Measurements from ENCODE around the gene INAVA.

INAVA gene

DNA sequence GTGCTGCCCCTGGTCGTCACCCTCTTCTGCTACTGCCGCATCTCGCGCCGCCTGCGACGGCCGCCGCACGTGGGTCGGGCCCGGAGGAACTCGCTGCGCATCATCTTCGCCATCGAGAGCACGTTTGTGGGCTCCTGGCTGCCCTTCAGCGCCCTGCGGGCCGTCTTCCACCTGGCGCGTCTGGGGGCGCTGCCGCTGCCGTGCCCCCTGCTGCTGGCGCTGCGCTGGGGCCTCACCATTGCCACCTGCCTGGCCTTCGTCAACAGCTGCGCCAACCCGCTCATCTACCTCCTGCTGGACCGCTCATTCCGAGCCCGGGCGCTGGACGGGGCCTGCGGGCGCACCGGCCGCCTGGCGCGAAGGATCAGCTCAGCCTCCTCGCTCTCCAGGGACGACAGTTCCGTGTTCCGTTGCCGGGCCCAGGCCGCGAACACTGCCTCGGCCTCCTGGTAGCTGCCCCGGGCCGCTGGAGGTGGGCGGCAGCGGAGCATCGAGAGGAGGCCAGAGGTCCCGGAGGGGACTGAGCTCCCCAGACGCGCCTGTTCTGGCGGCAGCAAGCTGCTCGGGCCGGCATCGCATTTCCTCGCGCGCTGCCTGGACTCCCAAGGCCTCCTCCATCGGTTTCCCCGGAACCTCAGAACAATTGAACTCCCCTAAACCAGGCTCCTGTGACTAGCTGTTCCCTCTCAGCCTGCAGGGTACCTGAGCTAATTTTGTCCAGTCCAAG lies 20.9 kb upstream of the INAVA start:
- H3K36me3 ChIP-seq (ENCODE audit: control insufficient read depth, low read length) = no peaks in the 10 kb centered on the region
- peaks cover 40% of the 10 kb centered on the region for H3K27me3 ChIP-seq (ENCODE audit: control insufficient read depth, low read length)
- no peaks in the 10 kb centered on the region for H3K9me3 ChIP-seq (ENCODE audit: control insufficient read depth, insufficient read depth, low read length)
- H3K4me2 ChIP-seq (ENCODE audit: low read length) = no peak overlapping the region
- no peak overlapping the region for H3K27ac ChIP-seq (ENCODE audit: low read depth, low read length)
- peaks cover 13% of the 10 kb centered on the region for H3K4me1 ChIP-seq (ENCODE audit: control insufficient read depth, low read length)
- H4K20me1 ChIP-seq (ENCODE audit: control insufficient read depth, insufficient read depth, low read depth, low read length) = no peaks in the 10 kb centered on the region; the same call in 1 of the 2 replicates
- no peak for TF ChIP-seq CTCF (IDR thresholded peaks at IDR 0.05; ENCODE audit: low read depth, low read length, poor library complexity, severe bottlenecking)
- no peak for TF ChIP-seq EZH2phosphoT487 (IDR thresholded peaks at IDR 0.05; ENCODE audit: borderline replicate concordance, low read length)
- H3K4me3 ChIP-seq (ENCODE audit: low read length) = no peak overlapping the region
- H3K9me2 ChIP-seq (replicated peaks; ENCODE audit: control insufficient read depth, low read length) = no peaks in the 10 kb centered on the region
- no peaks in the 10 kb centered on the region for H3F3A ChIP-seq (ENCODE audit: control insufficient read depth, insufficient read depth)
- no peaks in the 10 kb centered on the region for H3K79me2 ChIP-seq (ENCODE audit: control insufficient read depth, low read length)

DNA sequence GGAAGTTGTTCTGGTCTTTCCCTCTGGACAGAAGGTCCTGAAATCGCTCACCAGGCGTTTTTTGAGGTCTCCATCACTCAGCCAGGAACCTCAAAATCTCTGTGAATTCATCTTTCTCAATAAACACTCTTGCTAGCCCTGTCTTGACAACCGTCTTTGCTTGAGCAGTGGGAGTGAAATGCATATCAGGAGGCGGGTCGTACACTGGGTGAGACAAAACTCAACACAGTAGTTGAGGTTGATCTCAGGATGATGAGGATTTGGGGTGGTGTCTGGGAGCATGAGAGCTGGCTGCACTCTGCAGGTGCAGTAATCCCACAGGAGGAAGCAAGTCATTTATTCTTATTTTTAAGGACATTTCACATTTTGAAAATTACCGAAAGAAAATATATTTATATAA lies 20.0 kb upstream of the INAVA start:
- Histone ChIP-seq H3K27ac (ENCODE audit: low read depth, low read length) (no peak overlapping the region), H3F3A (ENCODE audit: control insufficient read depth, insufficient read depth) (no peaks in the 10 kb centered on the region), H3K36me3 (ENCODE audit: control insufficient read depth, low read length) (no peaks in the 10 kb centered on the region), H3K9me2 (replicated peaks; ENCODE audit: control insufficient read depth, low read length) (no peaks in the 10 kb centered on the region), H3K4me3 (ENCODE audit: low read length) (no peak overlapping the region), H3K27me3 (ENCODE audit: control insufficient read depth, low read length) (peaks cover 36% of the 10 kb centered on the region), H3K9me3 (ENCODE audit: control insufficient read depth, insufficient read depth, low read length) (no peaks in the 10 kb centered on the region), H4K20me1 (ENCODE audit: control insufficient read depth, insufficient read depth, low read depth, low read length) (no peaks in the 10 kb centered on the region; the same call in 1 of the 2 replicates), H3K4me1 (ENCODE audit: control insufficient read depth, low read length) (peaks cover 8% of the 10 kb centered on the region), H3K79me2 (ENCODE audit: control insufficient read depth, low read length) (no peaks in the 10 kb centered on the region), H3K4me2 (ENCODE audit: low read length) (no peak overlapping the region)
- no peak for TF ChIP-seq EZH2phosphoT487 (IDR thresholded peaks at IDR 0.05; ENCODE audit: borderline replicate concordance, low read length)
- no peak for TF ChIP-seq CTCF (IDR thresholded peaks at IDR 0.05; ENCODE audit: low read depth, low read length, poor library complexity, severe bottlenecking)

DNA sequence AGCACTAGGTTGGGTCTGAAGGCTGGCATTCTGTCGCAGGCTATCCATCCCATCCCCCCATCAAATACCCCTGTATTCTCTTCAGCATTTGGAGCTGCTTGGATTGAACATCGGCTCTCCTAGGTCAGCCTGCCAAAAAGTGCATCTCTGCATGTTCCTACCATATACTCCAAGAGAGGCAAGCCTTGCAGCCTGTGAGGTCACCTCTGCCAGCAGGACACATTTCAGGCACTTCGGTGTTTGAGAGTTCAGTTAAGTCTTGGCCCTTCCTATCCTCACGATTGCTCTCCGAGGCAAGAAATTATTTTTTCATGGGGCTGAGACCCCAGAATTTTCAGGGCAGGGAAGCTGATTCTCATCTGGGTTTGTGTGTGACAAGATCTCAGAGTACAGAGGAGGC lies 19.3 kb upstream of the INAVA start:
- peaks cover 1% of the 10 kb centered on the region for H3K4me1 ChIP-seq (ENCODE audit: control insufficient read depth, low read length)
- peaks cover 42% of the 10 kb centered on the region for H3K27me3 ChIP-seq (ENCODE audit: control insufficient read depth, low read length)
- no peaks in the 10 kb centered on the region for H3K79me2 ChIP-seq (ENCODE audit: control insufficient read depth, low read length)
- H3K9me3 ChIP-seq (ENCODE audit: control insufficient read depth, insufficient read depth, low read length) = no peaks in the 10 kb centered on the region
- TF ChIP-seq EZH2phosphoT487 (IDR thresholded peaks at IDR 0.05; ENCODE audit: borderline replicate concordance, low read length) = no peak
- TF ChIP-seq CTCF (IDR thresholded peaks at IDR 0.05; ENCODE audit: low read depth, low read length, poor library complexity, severe bottlenecking) = no peak
- no peaks in the 10 kb centered on the region; the same call in 1 of the 2 replicates for H4K20me1 ChIP-seq (ENCODE audit: control insufficient read depth, insufficient read depth, low read depth, low read length)
- H3K27ac ChIP-seq (ENCODE audit: low read depth, low read length) = no peak overlapping the region
- no peaks in the 10 kb centered on the region for H3K9me2 ChIP-seq (replicated peaks; ENCODE audit: control insufficient read depth, low read length)
- H3K36me3 ChIP-seq (ENCODE audit: control insufficient read depth, low read length) = no peaks in the 10 kb centered on the region
- no peak overlapping the region for H3K4me2 ChIP-seq (ENCODE audit: low read length)
- H3F3A ChIP-seq (ENCODE audit: control insufficient read depth, insufficient read depth) = no peaks in the 10 kb centered on the region
- H3K4me3 ChIP-seq (ENCODE audit: low read length) = no peak overlapping the region

Measured in DOHH2 (cell line).